Stimulated activated CD8-positive, alpha-beta memory T cell treated with anti-CD3 and anti-CD28 coated beads, Interleukin-4, amount 100 ng/mL, for 1 hour (primary cell): ENCODE measurements around the gene TMEM215.
"Not testable (repeated sequence)": the region's sequence is repeated elsewhere in the genome, so short reads cannot be mapped to it uniquely, and the experiment has no call there.

Experiments used
- DNase-seq, 2 donors: peaks; one replicate each; pipeline ENCODE4 v3.0.0-alpha.2; 2020; ENCODE audit warnings: low read depth in 2 of 2, low spot score in 1 of 2

TMEM215 gene

GRCh38 chr9:32783168-32783891, at the start of gene TMEM215:
TSS of gene TMEM215 (plus strand) at chr9:32783540. CDS start at chr9:32784184, 644 bp downstream.
- DNase-seq = no peak

GRCh38 chr9:32735476-32735875, 47.9 kb upstream of the TMEM215 start:
- DNase-seq = no peak

GRCh38 chr9:32737378-32737777, 46.0 kb upstream of the TMEM215 start:
- no peak for DNase-seq

GRCh38 chr9:32738501-32739172, 44.7 kb upstream of the TMEM215 start:
- no peak for DNase-seq

GRCh38 chr9:32741706-32742105, 41.6 kb upstream of the TMEM215 start:
- no peak for DNase-seq

- no peak for DNase-seq
These were observed 41.0 kb upstream of the TMEM215 start for GRCh38 chr9:32742296-32742695.

- no peak for DNase-seq
These were observed 35.3 kb upstream of the TMEM215 start for GRCh38 chr9:32748013-32748412.

GRCh38 chr9:32755730-32756129, 27.6 kb upstream of the TMEM215 start:
- no peak for DNase-seq

- DNase-seq = no peak
These were observed 19.2 kb upstream of the TMEM215 start for GRCh38 chr9:32764139-32764538.

GRCh38 chr9:32775283-32775682, 8.1 kb upstream of the TMEM215 start:
- no peak for DNase-seq

- DNase-seq = no peak
These were observed 7.1 kb upstream of the TMEM215 start for GRCh38 chr9:32776201-32776600.

- no peak for DNase-seq
These were observed 718 bp upstream of the TMEM215 start for GRCh38 chr9:32782476-32783167.

- DNase-seq = no peak
These were observed 4.5 kb downstream of the TMEM215 start for GRCh38 chr9:32787816-32788215.

- not testable (repeated sequence) for DNase-seq
These were observed 12.7 kb downstream of the TMEM215 start for GRCh38 chr9:32796015-32796414.

- DNase-seq = no peak
These were observed 18.2 kb downstream of the TMEM215 start for GRCh38 chr9:32801530-32801929.

GRCh38 chr9:32807217-32807616, 23.9 kb downstream of the TMEM215 start:
- no peak for DNase-seq

- DNase-seq = no peak
These were observed 27.9 kb downstream of the TMEM215 start for GRCh38 chr9:32811246-32811645.

GRCh38 chr9:32820322-32820721, 37.0 kb downstream of the TMEM215 start:
- DNase-seq = no peak

GRCh38 chr9:32823101-32823500, 39.8 kb downstream of the TMEM215 start:
- no peak for DNase-seq

GRCh38 chr9:32823551-32823950, 40.2 kb downstream of the TMEM215 start:
- no peak for DNase-seq

GRCh38 chr9:32825203-32825602, 41.9 kb downstream of the TMEM215 start:
- no peak for DNase-seq

- no peak for DNase-seq
These were observed 45.5 kb downstream of the TMEM215 start for GRCh38 chr9:32828861-32829260.
